ENCODE data around the gene ARID1B. TPM values are rescaled to one million over a fixed set of nuclear protein-coding genes. Genes with fewer than 3 reads are reported as not detected.
A peak's percentile ranks its signal among the peaks of the same experiment; 100 is the strongest.

ARID1B gene
- total and polyA plus RNA-seq, 12 donors = 11.2 to 63.2 (median 52.2) TPM

GRCh38 chr6:157215717-157216116, 438.5 kb downstream of the ARID1B start:
- Histone ChIP-seq H3K27ac (no peak overlapping the region), H3K4me3 (no peak overlapping the region), H3K36me3 (no peaks in the 10 kb centered on the region), H3K4me1 (peaks cover 0 to 8% (median 4%) of the 10 kb centered on the region in 9 donors), H3K27me3 (no peaks in the 10 kb centered on the region), H3K9me3 (no peaks in the 10 kb centered on the region)
- ATAC-seq (no peak), DNase-seq (no peak)
- intact Hi-C loops (cut with DNase I) = no loop called here
- TF ChIP-seq, protein P1, sequence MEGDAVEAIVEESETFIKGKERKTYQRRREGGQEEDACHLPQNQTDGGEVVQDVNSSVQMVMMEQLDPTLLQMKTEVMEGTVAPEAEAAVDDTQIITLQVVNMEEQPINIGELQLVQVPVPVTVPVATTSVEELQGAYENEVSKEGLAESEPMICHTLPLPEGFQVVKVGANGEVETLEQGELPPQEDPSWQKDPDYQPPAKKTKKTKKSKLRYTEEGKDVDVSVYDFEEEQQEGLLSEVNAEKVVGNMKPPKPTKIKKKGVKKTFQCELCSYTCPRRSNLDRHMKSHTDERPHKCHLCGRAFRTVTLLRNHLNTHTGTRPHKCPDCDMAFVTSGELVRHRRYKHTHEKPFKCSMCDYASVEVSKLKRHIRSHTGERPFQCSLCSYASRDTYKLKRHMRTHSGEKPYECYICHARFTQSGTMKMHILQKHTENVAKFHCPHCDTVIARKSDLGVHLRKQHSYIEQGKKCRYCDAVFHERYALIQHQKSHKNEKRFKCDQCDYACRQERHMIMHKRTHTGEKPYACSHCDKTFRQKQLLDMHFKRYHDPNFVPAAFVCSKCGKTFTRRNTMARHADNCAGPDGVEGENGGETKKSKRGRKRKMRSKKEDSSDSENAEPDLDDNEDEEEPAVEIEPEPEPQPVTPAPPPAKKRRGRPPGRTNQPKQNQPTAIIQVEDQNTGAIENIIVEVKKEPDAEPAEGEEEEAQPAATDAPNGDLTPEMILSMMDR (IDR thresholded peaks at IDR 0.05) = no peak
- WGBS, 2 donors = 96% methylated on average over 2 of the region's 2 CpGs

DNA sequence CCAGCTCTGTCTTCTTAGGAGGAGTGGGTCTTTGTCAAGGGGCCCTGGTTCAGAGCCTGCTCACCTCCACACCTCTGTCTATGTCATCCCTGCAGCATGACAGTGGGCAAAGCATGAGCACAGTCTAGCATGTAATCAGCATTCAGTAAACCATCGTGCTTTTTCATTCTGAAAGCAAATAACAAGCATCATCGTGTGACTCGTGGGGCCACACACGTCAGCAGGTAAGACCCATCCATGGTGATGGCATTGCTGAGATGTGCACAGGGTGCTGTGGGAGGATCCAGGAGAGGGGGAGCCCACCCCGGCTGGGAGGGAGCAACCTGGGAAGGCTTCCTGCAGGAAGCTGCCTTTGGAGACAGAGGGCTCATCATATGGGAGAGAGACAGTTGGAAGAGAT, 439.4 kb downstream of the ARID1B start:
- WGBS, 2 donors = 92 to 93% methylated on average over 5 of the region's 5 CpGs
- Histone ChIP-seq H3K4me3 (no peak overlapping the region), H3K4me1 (peaks cover 0 to 14% (median 6%) of the 10 kb centered on the region in 9 donors), H3K36me3 (no peaks in the 10 kb centered on the region), H3K27me3 (no peaks in the 10 kb centered on the region), H3K9me3 (no peaks in the 10 kb centered on the region), H3K27ac (no peak overlapping the region)
- intact Hi-C loops (cut with DNase I) = no loop called here
- DNase-seq (no peak), ATAC-seq (no peak)
- TF ChIP-seq, protein P1 (IDR thresholded peaks at IDR 0.05) = no peak

- intact Hi-C loops (cut with DNase I) = no loop called here
- Histone ChIP-seq H3K4me3 (no peak overlapping the region), H3K27ac (no peak overlapping the region), H3K4me1 (peaks cover 0 to 18% (median 6%) of the 10 kb centered on the region in 9 donors), H3K9me3 (no peaks in the 10 kb centered on the region), H3K27me3 (no peaks in the 10 kb centered on the region), H3K36me3 (no peaks in the 10 kb centered on the region)
- DNase-seq = peak in 1 of 2 donors; percentile 10
- TF ChIP-seq, protein P1 (IDR thresholded peaks at IDR 0.05) = no peak
- WGBS, 2 donors = 89% methylated on average over 20 of the region's 20 CpGs
- no peak for ATAC-seq
These were observed 440.2 kb downstream of the ARID1B start for GRCh38 chr6:157217198-157217893.

DNA sequence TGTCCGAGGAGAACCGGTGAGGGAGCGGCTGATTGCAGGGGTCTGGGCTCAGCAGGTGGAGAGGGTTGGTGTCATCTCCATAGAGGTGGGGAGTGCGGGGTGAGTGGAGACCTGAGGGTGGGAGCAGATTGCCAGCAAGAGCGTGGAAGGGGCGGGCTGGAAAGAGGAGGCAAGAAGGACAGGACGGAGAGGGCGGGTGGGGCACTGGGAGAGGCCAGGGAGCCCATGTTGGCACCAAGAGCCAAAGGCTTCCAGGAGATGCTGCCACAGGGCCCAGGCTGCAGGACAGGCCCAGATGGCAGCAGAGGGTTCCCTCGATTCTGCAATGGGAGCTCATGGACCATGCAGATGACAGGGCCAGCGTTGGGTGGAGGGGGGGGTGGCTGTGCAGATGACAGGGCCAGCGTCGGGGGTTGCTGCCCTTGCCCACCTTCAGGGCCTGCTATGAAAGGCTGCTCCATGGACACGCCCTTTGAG, 440.8 kb downstream of the ARID1B start:
- DNase-seq = peak in 1 of 2 donors; percentile 10
- 93 to 95% methylated on average over 13 of the region's 13 CpGs for WGBS, 2 donors

More for the DNA sequence above, 440.8 kb downstream of the ARID1B start:
- no peak for ATAC-seq
- no peak overlapping the region for H3K27ac ChIP-seq
- intact Hi-C loops (cut with DNase I) = no loop called here
- no peaks in the 10 kb centered on the region for H3K27me3 ChIP-seq
- no peaks in the 10 kb centered on the region for H3K36me3 ChIP-seq
- H3K9me3 ChIP-seq = no peaks in the 10 kb centered on the region
- H3K4me3 ChIP-seq = no peak overlapping the region
- TF ChIP-seq, protein P1 (IDR thresholded peaks at IDR 0.05) = no peak
- H3K4me1 ChIP-seq = peaks cover 0 to 24% (median 6%) of the 10 kb centered on the region in 9 donors

All from heart right ventricle (tissue), 16 donors.